GM23338 (cell line): Measurements from ENCODE around the gene PDE12.

Experiments used
- CTCF ChIP-seq, 2 experiments: fragments of 200-600 bp in 1 of 2; sonication (generic) in 1 of 2; conservative IDR thresholded peaks; 2 replicates each; pipeline versions ENCODE4 v1.5.1 to v1.6.1; 2016 to 2017; ENCODE audit warnings: antibody characterized with exemption in 2 of 2, low read depth in 2 of 2, mild to moderate bottlenecking in 2 of 2, moderate library complexity in 1 of 2
- EZH2 ChIP-seq: fragments of 200-600 bp; sonication (generic); IDR thresholded peaks from one replicate; pipeline ENCODE4 v1.8.0; 2017; ENCODE audit warnings: antibody characterized with exemption, mild to moderate bottlenecking, low read depth; ENCODE audit not compliant: unreplicated experiment
- EZH2phosphoT487 ChIP-seq: fragments of 200-600 bp; sonication (generic); IDR thresholded peaks from one replicate; pipeline ENCODE4 v1.8.1; 2018; ENCODE audit warnings: antibody characterized with exemption; ENCODE audit not compliant: unreplicated experiment
- POLR2AphosphoS5 ChIP-seq: IDR thresholded peaks from 2 replicates; pipeline ENCODE4 v1.6.1; 2016; ENCODE audit warnings: antibody characterized with exemption, low read depth
- REST ChIP-seq: IDR thresholded peaks from one replicate; pipeline ENCODE4 v1.6.1; 2018; ENCODE audit warnings: antibody characterized with exemption; ENCODE audit not compliant: unreplicated experiment

GRCh38 chr3:57600195-57600594 is 44.1 kb downstream of the PDE12 start:
- TF ChIP-seq REST (no peak), CTCF (conservative IDR thresholded peaks at IDR 0.05; ENCODE audit: low read depth in 2 of 2) (no peak), EZH2 (no peak), EZH2phosphoT487 (no peak), POLR2AphosphoS5 (no peak)
